GM18517 (cell line): ENCODE results near the gene OXCT2.
"Not testable (repeated sequence)": the region's sequence is repeated elsewhere in the genome, so short reads cannot be mapped to it uniquely, and the experiment has no call there.

ENCODE experiments used
- ATAC-seq: cut with Tn5 transposase; IDR thresholded peaks from one replicate; pipeline ENCODE4 v1.9.1; 2021; ENCODE audit warnings: mild to moderate bottlenecking, moderate library complexity; ENCODE audit not compliant: unreplicated experiment

Gene OXCT2

DNA sequence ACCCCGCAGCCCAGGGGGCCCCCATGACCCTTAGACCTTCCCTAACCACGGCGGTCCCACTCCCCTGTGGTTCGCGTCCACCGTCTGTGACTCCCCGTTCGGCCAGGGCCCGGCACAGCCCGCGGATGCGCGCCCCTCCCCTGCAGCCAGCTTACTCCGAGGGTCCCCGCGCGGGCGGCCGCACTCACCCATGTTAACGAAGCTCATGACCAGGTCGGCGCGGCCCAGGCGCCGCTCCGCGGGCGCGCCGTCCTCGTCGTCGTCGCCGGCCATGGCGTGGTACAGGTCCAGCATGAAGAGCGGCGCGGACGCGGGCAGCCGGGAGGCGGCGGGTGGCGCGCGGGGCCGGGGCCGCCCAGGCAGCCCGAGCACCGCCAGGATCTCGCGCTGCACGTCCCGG lies 16.8 kb upstream of the OXCT2 start:
- ATAC-seq = not testable (repeated sequence)

- no peak for ATAC-seq
These were observed 16.3 kb upstream of the OXCT2 start for GRCh38 chr1:39787468-39787867.

- not testable (repeated sequence) for ATAC-seq
These were observed 15.9 kb upstream of the OXCT2 start for GRCh38 chr1:39787108-39787375.

DNA sequence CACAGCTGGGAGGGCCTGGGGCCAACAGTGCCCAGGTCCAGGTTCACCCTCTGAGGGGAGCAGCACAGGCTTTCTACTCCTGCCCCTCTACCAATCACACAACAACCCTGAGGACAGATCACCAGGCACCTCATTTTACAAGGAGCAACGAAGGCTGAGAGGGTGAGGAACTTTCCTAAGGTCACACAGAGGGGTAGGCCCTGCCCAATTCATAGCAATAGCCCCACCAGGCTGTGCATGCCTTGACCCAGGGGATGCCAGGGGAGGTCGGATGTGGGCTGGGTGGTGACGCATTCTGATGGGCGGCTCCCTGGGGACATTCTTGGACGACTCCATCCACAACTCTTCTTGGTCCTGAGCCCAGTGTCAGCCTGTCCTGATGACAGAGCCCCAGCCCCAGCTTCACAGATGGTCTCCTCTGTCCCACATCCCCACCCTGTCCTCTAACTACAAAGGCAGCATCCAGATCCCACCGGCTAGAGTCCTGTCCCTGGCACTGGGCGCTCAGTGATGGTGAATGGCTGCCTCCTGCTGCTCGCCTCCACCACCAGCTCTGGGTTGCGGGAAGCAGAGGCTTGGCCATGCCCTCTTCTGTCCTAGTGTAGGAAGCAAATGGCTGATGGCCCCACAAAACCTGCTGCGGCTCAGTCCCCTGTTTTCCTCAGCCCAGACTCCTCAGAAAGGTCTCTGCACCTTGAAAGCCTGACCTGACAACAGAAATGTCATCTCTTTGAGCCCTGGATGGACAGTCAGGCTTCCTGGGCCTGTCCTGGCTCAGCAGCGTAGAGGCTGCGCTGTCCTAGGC lies 15.4 kb upstream of the OXCT2 start:
- ATAC-seq = not testable (repeated sequence)

- not testable (repeated sequence) for ATAC-seq
These were observed 11.5 kb upstream of the OXCT2 start for GRCh38 chr1:39782685-39783084.

DNA sequence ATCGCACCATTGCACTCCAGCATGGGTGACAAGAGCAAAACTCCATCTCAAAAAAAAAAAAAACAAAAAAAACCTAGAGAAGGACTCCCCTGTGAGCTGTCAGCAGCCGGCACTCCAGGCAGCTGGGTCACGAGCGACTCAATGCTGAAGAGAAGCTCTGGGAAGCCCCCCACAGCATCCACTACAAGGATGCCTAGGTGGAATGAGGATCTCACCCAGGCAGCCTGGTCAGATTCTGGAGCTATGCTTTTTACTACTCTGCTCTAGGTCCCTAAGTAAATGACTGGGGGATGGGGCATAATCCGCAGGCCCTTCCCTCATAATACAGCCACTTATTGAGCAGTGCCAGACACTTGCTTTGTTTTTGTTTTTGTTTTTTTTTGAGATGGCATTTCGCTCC lies 11.0 kb upstream of the OXCT2 start:
- no peak for ATAC-seq

DNA sequence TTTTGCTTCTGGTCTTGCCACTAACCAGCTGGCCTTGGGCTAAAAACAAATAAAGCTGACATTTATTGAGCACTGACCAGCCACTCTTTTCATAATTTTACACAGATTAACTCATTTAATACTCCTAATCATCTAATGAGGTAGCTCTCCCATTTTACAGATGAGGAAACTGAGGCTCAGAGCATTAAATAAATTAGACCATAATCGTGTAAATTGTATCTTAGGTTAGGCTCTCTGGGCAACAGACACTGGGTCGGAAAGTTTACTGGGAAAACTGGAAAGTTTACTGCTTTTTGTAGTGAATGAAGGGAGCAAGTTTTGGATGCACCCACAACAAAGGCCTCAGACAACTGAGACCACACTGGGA lies 10.2 kb upstream of the OXCT2 start:
- ATAC-seq = no peak

GRCh38 chr1:39779821-39780220 lies 8.7 kb upstream of the OXCT2 start:
- no peak for ATAC-seq

DNA sequence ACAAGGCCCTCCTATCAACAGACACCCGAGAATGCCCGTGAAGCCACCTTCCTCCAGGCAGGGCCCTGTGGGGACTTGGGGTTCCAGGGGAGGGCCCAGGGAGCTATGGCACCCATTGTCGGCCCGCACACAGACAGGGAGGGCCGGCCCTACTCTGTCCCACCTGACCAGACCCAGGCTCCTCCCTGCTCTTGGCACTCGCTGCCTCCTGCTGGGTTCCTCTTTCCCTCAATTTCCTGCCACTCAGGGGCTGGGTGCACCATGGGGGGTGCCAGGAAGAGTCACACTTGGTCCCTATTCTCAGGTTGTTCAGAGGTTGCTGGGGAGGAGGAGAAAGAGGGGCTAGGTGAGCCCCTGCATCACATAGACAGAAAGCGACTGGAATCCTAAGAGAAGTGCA lies 8.0 kb upstream of the OXCT2 start:
- no peak for ATAC-seq

- ATAC-seq = not testable (repeated sequence)
These were observed 7.4 kb upstream of the OXCT2 start for GRCh38 chr1:39778463-39779099.

DNA sequence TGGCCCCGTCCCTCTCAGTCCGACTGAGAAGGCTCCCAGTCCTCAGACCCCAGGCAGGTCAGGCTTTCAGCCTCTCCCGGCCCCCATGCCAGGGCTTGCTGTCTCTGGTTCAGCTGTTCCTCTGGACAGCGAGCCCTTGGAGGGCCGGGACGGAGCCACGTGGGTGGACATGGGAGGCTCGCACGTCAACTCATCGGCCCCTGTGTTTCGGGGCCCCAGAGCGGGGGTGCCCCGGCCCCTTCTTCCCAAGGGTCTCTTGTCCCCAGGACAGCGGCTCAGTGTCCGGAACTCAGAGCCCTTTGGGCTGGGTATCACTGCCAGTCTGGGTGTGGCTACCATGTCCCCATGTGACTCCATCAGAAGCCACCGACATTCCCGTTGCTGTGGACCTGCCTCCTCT lies 6.7 kb upstream of the OXCT2 start:
- ATAC-seq = not testable (repeated sequence)

- no peak for ATAC-seq
These were observed 6.2 kb upstream of the OXCT2 start for GRCh38 chr1:39777306-39777705.

DNA sequence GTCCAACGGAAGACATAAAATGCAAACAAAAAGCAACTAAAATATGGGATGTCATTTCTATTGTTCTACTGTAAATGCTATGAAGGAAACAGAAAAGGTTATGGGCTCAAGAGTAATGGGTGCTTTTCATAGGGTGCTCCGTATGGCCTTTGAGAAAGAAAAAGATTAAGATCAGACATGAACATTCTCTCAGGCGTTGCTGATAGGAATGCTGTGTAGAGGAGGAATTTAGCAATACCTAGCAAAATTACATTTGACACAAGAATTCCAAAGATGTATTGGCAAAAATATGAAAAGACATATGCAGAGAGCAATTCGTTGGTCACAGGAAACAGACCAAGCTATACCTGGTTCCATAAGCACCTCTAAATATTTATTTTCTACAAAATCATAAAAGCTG lies 5.7 kb upstream of the OXCT2 start:
- no peak for ATAC-seq

DNA sequence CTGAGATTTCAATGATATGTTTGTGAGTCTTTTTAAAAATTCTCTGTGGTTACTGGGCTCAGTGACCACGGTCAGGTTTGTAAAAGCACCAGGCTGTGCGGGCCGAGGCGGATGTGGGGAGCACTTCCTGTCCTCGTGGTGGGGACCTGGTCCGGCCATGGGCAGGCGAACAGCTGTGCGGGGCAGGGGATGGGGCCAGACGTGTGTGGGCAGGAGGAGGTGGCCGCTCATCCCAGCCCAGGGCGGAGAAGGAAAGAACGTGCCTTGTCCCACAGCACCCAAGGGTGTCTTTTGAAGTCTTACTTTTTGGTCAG lies 5.2 kb upstream of the OXCT2 start:
- peak; percentile 51 for ATAC-seq

GRCh38 chr1:39775676-39776399 lies 4.7 kb upstream of the OXCT2 start:
- peak; percentile 69 for ATAC-seq

GRCh38 chr1:39775141-39775540 lies 4.0 kb upstream of the OXCT2 start:
- not testable (repeated sequence) for ATAC-seq

DNA sequence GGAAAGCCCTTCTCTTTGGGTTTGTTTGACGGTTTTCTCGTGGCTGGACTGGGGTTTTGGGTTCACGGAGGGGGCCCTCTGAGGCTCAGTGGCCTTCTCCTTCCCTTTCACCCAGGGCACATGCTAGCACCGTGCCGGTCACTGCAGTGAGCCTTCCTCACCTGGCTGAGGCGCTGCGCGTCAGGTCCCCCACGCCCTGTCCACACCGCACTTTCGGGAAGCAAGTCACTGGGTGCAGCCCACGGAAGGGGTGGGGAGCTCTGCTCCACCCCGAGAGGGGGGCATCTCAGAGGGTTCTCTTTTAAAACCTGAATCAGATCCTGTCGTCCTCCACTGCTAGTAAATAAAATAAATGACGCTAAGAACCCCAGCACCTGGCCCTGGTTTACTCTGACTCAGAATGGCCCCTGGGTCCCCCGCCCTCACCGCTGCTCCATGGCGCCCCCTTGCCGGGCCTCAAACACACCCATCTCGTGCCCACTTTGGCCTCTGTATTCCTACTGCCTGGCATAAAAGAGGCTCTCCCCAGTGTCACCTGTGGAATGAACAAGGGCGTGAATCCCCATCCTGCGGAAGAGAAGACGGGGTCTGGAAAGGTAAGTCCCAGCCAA lies 2.3 kb upstream of the OXCT2 start:
- ATAC-seq = not testable (repeated sequence)

DNA sequence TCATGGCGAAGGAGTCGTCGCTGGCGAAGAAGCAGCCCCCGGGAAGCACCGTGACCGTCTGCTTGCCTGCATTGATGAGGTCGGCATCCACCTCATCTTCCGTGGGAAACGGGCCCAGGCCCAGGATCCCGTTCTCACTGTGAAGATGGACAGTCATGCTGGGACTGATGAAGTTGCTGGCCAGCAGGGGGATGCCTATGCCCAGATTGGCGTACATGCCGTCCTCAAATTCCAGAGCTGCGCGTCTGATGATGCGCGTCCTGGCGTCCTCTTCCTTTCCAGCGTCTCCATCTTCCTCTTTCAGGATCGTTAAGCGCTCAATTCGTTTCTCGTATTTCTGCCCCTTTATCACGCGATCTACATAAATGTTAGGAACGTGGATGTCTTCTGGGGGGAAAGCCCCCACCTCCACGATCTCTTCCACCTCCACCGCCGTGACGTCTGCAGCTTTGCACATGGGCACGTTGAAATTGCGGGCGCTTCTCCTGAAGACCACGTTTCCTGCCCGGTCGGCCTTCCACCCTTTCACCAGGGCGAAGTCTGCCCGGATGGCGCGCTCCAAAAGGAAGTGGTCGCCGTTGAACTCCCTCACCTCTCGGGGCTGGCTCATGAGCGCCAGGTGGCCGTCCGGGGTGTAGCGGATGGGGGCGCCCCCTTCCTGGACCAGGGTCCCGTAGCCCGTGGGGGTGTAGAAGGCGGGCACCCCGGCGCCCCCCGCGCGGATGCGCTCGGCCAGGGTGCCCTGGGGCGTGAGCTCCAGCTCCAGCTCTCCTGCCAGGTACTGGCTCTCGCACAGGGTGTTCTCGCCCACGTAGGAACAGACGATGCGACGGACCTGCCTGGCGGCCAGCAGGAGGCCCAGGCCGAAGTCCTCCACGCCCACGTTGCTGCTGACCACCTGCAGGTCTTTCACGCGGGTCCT lies 787 bp downstream of the OXCT2 start:
- not testable (repeated sequence) for ATAC-seq

DNA sequence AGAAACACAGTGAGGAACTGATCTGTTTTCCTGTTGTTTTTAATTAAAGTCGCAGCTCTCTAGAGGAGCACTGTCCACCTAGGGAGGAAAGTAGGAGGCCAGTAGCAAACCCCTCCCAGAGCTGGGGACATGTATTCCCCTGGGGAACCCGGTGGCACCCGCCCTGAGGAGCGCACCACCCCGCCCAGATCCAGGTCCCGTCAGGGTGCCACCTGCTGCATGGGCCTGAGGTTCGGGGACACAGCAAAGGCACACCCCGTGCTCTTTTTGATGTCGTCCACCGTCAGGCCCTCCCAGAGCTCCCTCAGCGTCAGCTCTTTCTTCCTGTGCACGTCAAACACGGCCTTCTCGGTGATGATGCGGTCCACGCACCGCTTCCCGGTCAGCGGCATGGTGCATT lies 1.6 kb downstream of the OXCT2 start:
- ATAC-seq = not testable (repeated sequence)

GRCh38 chr1:39766466-39766865 lies 4.7 kb downstream of the OXCT2 start:
- ATAC-seq = not testable (repeated sequence)

DNA sequence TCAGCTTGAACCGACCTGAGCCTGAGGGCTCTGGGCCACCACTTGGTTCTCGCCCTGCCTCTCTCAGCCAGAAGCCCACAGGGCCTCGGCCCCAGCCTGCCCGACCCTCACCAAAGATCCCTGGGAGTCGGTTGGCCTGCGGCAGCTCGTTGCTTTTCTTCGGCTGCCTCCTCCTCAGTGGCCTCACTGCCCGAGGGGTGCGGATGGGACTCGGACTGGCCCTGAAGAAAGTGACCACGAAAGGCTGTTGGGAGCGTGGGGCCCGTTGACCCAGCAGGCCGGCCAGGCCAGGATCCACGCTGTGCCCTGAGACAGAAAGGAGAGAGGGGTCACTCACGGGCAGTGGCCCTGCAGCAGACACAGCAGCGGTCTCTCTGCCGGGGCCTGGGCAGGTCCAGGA lies 6.6 kb downstream of the OXCT2 start:
- not testable (repeated sequence) for ATAC-seq
